ENCODE results near the gene ABHD12B.

DNA sequence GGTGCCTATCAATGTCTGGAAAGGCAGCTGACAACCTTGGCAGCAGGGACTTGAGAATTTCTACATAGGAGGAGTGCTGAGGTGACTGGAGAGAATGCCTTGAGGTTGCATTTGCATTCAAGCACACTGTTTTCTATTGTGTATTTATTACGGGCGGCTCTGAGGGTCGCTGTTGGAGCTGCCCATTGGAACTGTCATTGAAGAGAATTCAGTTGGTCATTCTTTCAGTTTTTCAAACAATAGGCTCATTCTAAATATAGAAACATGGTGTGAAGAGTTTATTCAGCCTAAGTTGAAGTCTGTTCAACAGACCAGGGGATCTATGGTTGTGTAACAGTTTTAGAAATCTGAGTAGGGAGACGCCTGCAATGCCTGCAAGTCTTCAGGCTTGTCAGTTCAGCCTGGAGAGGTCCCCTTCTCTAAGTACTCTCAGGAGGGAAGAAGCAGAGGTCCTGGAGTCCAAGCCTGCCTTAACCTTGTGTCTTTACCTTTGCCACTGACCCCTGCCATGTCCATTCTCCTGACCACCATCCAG lies 9.8 kb upstream of the ABHD12B start:
- TF ChIP-seq, protein P1, sequence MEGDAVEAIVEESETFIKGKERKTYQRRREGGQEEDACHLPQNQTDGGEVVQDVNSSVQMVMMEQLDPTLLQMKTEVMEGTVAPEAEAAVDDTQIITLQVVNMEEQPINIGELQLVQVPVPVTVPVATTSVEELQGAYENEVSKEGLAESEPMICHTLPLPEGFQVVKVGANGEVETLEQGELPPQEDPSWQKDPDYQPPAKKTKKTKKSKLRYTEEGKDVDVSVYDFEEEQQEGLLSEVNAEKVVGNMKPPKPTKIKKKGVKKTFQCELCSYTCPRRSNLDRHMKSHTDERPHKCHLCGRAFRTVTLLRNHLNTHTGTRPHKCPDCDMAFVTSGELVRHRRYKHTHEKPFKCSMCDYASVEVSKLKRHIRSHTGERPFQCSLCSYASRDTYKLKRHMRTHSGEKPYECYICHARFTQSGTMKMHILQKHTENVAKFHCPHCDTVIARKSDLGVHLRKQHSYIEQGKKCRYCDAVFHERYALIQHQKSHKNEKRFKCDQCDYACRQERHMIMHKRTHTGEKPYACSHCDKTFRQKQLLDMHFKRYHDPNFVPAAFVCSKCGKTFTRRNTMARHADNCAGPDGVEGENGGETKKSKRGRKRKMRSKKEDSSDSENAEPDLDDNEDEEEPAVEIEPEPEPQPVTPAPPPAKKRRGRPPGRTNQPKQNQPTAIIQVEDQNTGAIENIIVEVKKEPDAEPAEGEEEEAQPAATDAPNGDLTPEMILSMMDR (IDR thresholded peaks at IDR 0.05), result no peak
- no peak for TF ChIP-seq POLR2A (IDR thresholded peaks at IDR 0.05)
